NB4 (cell line): Measurements from ENCODE around the gene MYZAP.

Experiments
- POLR2A ChIP-seq: IDR thresholded peaks from 2 replicates; pipeline ENCODE4 v1.6.1; 2011; ENCODE audit warnings: mild to moderate bottlenecking; ENCODE audit not compliant: insufficient read length; ENCODE audit errors: extremely low read depth
- TF ChIP-seq, protein P1 (sequence below): IDR thresholded peaks from one replicate; pipeline ENCODE4 v1.5.1; 2012; ENCODE audit warnings: low read depth, low read length
- TF ChIP-seq, protein P2 (sequence below): IDR thresholded peaks from 2 replicates; pipeline ENCODE4 v1.6.1; 2011; ENCODE audit warnings: low read depth, low read length

DNA sequence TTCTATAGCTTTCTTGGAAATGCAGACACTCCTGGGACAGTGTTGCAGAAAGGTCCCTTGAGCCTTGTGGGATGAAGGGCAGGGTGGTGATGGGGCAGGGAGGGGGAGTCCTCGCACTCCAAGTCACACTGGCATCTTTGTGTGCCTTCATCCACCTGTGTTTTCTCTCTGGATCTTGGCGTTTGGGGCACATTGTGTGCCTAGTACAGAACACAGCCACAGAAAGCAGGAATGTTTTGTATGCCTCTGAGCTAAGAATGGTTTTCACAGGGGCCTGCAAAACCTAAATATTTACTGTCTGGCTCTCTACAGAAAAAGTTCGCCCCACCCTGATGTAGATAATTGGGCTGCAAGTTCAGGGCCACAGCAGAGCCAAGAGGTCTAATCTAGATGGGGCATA, 5.7 kb downstream of the MYZAP start:
- TF ChIP-seq, protein P1, sequence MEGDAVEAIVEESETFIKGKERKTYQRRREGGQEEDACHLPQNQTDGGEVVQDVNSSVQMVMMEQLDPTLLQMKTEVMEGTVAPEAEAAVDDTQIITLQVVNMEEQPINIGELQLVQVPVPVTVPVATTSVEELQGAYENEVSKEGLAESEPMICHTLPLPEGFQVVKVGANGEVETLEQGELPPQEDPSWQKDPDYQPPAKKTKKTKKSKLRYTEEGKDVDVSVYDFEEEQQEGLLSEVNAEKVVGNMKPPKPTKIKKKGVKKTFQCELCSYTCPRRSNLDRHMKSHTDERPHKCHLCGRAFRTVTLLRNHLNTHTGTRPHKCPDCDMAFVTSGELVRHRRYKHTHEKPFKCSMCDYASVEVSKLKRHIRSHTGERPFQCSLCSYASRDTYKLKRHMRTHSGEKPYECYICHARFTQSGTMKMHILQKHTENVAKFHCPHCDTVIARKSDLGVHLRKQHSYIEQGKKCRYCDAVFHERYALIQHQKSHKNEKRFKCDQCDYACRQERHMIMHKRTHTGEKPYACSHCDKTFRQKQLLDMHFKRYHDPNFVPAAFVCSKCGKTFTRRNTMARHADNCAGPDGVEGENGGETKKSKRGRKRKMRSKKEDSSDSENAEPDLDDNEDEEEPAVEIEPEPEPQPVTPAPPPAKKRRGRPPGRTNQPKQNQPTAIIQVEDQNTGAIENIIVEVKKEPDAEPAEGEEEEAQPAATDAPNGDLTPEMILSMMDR: no peak
- TF ChIP-seq POLR2A: no peak
- TF ChIP-seq, protein P2, sequence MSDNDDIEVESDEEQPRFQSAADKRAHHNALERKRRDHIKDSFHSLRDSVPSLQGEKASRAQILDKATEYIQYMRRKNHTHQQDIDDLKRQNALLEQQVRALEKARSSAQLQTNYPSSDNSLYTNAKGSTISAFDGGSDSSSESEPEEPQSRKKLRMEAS: no peak
